KMS-11 (cell line): ENCODE results near the gene SAMD14.

Source experiments
- H2AFZ ChIP-seq: fragments of 200-600 bp; sonication (generic); 2 replicates; pipeline ENCODE4 v1.6.1; 2016; ENCODE audit warnings: antibody characterized with exemption, mixed run types, low read depth
- H3K27ac ChIP-seq: fragments of 200-600 bp; sonication (generic); 2 replicates; pipeline ENCODE4 v1.6.1; 2016; ENCODE audit warnings: mild to moderate bottlenecking, mixed run types
- H3K27me3 ChIP-seq: fragments of 200-600 bp; sonication (generic); 2 replicates; pipeline ENCODE4 v1.6.1; 2017; ENCODE audit warnings: mild to moderate bottlenecking, low read depth, mixed run types, moderate library complexity; ENCODE audit not compliant: insufficient read depth
- H3K36me3 ChIP-seq: fragments of 200-600 bp; sonication (generic); 2 replicates; pipeline ENCODE4 v1.6.1; 2017; ENCODE audit warnings: mild to moderate bottlenecking, mixed run types; ENCODE audit not compliant: insufficient read depth
- H3K4me1 ChIP-seq: fragments of 200-600 bp; sonication (generic); 2 replicates; pipeline ENCODE4 v1.6.1; 2016; ENCODE audit warnings: mild to moderate bottlenecking, low read depth, mixed run types; ENCODE audit not compliant: poor library complexity, severe bottlenecking
- H3K4me2 ChIP-seq: fragments of 200-600 bp; sonication (generic); 2 replicates; pipeline ENCODE4 v1.7.0; 2016; ENCODE audit warnings: mild to moderate bottlenecking, mixed run types
- H3K4me3 ChIP-seq: fragments of 200-600 bp; sonication (generic); IDR thresholded peaks from 2 replicates; pipeline ENCODE4 v1.6.1; 2017; ENCODE audit warnings: low read depth, low read length, mixed read lengths; ENCODE audit not compliant: insufficient read depth
- H3K79me2 ChIP-seq: fragments of 200-600 bp; sonication (generic); 2 replicates; pipeline ENCODE4 v1.6.1; 2016; ENCODE audit warnings: low read depth, mixed run types; ENCODE audit not compliant: insufficient read depth
- H3K9ac ChIP-seq: fragments of 200-600 bp; sonication (generic); 2 replicates; pipeline ENCODE4 v1.6.1; 2016; ENCODE audit warnings: mild to moderate bottlenecking, mixed run types
- H4K20me1 ChIP-seq: fragments of 200-600 bp; sonication (generic); 2 replicates; pipeline ENCODE4 v1.6.1; 2016; ENCODE audit warnings: mild to moderate bottlenecking, mixed run types; ENCODE audit not compliant: insufficient read depth
- TF ChIP-seq, protein P1 (sequence below): fragments of 200-600 bp; sonication (generic); conservative IDR thresholded peaks from 2 replicates; pipeline ENCODE4 v1.6.1; 2017; ENCODE audit warnings: low read depth, mild to moderate bottlenecking, antibody characterized with exemption, low read length, moderate library complexity, mixed read lengths

SAMD14 gene

GRCh38 chr17:50070908-50071680, 58.9 kb downstream of the SAMD14 start:
- TF ChIP-seq, protein P1, sequence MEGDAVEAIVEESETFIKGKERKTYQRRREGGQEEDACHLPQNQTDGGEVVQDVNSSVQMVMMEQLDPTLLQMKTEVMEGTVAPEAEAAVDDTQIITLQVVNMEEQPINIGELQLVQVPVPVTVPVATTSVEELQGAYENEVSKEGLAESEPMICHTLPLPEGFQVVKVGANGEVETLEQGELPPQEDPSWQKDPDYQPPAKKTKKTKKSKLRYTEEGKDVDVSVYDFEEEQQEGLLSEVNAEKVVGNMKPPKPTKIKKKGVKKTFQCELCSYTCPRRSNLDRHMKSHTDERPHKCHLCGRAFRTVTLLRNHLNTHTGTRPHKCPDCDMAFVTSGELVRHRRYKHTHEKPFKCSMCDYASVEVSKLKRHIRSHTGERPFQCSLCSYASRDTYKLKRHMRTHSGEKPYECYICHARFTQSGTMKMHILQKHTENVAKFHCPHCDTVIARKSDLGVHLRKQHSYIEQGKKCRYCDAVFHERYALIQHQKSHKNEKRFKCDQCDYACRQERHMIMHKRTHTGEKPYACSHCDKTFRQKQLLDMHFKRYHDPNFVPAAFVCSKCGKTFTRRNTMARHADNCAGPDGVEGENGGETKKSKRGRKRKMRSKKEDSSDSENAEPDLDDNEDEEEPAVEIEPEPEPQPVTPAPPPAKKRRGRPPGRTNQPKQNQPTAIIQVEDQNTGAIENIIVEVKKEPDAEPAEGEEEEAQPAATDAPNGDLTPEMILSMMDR, result no peak
- H3K27ac ChIP-seq, result no peak overlapping the region
- H2AFZ ChIP-seq, result no peak overlapping the region
- H3K4me3 ChIP-seq, result no peak overlapping the region
- no peaks in the 10 kb centered on the region for H3K36me3 ChIP-seq
- H3K4me2 ChIP-seq, result no peak overlapping the region
- H3K27me3 ChIP-seq, result no peaks in the 10 kb centered on the region
- H3K4me1 ChIP-seq, result no peaks in the 10 kb centered on the region
- no peak overlapping the region for H3K9ac ChIP-seq
- H4K20me1 ChIP-seq, result no peaks in the 10 kb centered on the region
- no peaks in the 10 kb centered on the region for H3K79me2 ChIP-seq

GRCh38 chr17:50067996-50068395, 62.0 kb downstream of the SAMD14 start:
- H3K4me3 ChIP-seq, result no peak overlapping the region
- H3K4me2 ChIP-seq, result no peak overlapping the region
- no peaks in the 10 kb centered on the region for H3K36me3 ChIP-seq
- TF ChIP-seq, protein P1, result no peak
- no peaks in the 10 kb centered on the region for H4K20me1 ChIP-seq
- no peak overlapping the region for H3K27ac ChIP-seq
- no peak overlapping the region for H2AFZ ChIP-seq
- no peaks in the 10 kb centered on the region for H3K4me1 ChIP-seq
- H3K9ac ChIP-seq, result no peak overlapping the region
- no peaks in the 10 kb centered on the region; the same call in 1 of the 2 replicates for H3K27me3 ChIP-seq
- H3K79me2 ChIP-seq, result no peaks in the 10 kb centered on the region

GRCh38 chr17:50066995-50067394, 63.0 kb downstream of the SAMD14 start:
- no peaks in the 10 kb centered on the region for H3K36me3 ChIP-seq
- no peaks in the 10 kb centered on the region for H3K4me1 ChIP-seq
- H3K4me2 ChIP-seq, result no peak overlapping the region
- TF ChIP-seq, protein P1, result no peak
- H3K27me3 ChIP-seq, result no peaks in the 10 kb centered on the region; the same call in 1 of the 2 replicates
- no peak overlapping the region for H3K27ac ChIP-seq
- H4K20me1 ChIP-seq, result no peaks in the 10 kb centered on the region
- H3K79me2 ChIP-seq, result no peaks in the 10 kb centered on the region
- no peak overlapping the region for H3K4me3 ChIP-seq
- no peak overlapping the region for H3K9ac ChIP-seq
- H2AFZ ChIP-seq, result no peak overlapping the region

DNA sequence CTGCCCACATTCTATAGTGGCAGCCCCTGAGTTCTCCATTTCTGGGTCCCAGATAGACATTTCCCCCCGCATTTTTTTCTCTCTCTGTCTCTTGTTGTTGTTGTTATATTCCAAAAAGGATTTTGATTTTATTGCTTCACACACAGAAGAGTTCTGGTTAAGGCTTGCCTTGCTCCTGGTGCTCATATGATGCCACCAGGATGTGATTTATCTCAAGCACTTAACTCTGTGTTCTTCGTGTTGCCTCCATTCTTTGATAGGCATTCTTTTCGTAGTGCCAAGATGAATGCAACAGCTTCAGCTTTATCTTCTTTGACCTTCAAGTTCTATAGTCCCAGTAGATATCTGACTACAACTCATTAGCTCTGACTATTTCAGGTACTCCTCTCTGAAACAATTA, 64.9 kb downstream of the SAMD14 start:
- no peak overlapping the region for H3K9ac ChIP-seq
- H3K36me3 ChIP-seq, result no peaks in the 10 kb centered on the region
- no peaks in the 10 kb centered on the region for H4K20me1 ChIP-seq
- peaks cover 3% of the 10 kb centered on the region; the same call in 1 of the 2 replicates for H3K27me3 ChIP-seq
- no peak overlapping the region for H3K27ac ChIP-seq
- TF ChIP-seq, protein P1, result no peak
- no peaks in the 10 kb centered on the region for H3K79me2 ChIP-seq
- no peak overlapping the region for H2AFZ ChIP-seq
- no peaks in the 10 kb centered on the region for H3K4me1 ChIP-seq
- no peak overlapping the region for H3K4me2 ChIP-seq
- no peak overlapping the region for H3K4me3 ChIP-seq
